NCI-H2227 (cell line): ENCODE results near the gene OTUD5.
A peak's percentile ranks its signal among the peaks of the same experiment; 100 is the strongest.

Experiments used
- DNase-seq: peaks from one replicate; lab custom pipeline; 2025; ENCODE audit not compliant: unreplicated experiment; lab: John Stamatoyannopoulos, UW

The OTUD5 gene

DNA sequence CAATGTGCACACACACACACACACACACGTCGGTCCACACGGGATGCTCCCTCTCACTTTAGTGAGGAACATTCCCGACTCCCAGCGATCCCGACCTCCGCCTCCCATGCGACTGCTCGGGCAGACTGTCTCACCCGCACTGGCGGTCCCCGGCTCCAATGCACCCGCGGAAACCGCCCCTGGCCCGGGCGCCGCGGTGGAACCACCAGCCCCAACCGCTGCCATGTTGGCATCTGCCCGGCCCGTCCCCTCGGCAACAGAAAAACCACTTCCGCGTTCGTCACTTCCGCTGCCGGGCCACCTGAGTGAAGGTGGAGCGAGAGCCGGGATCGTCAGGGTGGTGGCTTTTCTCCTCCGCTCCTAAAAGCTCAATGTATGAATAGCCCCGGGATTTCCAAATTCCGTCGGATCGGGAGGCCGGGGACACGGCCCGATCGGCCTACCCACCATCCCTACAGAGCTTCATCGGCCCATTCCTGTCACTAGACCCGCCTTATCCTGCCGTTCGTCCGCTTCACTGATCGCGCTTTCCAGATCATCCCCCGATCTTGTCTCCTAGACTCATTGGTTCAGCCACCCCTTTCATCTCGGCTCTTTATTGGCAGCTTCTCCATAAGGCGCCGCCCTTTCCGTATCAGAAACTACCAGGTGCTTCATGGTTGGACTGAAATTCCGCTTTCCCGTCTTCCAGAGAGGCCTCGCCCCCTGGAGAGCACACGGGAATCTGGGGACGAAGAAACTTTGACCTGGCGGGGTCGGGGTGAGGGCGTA, 45.8 kb downstream of the OTUD5 start, which contains the start of gene SLC35A2:
SLC35A2 (minus strand) TSS at position 235 of the 771 bp plus-strand sequence; CDS start at position 225, 10 bp downstream.
- peak; percentile 94 for DNase-seq

GRCh38 chrX:48910926-48911411, 46.4 kb downstream of the OTUD5 start:
- DNase-seq: peak; percentile 80

GRCh38 chrX:48909703-48910294, 47.6 kb downstream of the OTUD5 start:
- no peak for DNase-seq

DNA sequence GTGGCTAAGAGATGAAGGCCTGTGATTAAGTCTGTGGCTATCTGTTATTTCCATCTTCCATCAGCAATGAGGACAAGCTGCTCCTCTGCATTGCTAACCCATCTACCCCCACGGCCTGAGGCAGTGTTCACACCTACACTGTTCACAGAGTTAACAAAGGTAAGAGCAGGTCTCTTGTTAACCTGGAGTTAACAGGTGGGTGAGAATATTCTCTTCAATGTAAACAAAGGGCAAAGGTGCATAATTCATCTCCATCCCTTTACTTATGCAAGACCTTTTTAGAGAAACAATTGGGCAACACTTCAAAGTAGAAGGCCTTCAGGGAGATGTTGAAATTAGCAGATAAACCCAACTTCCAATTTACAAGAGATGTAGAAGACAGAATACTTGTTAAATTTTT, 48.8 kb downstream of the OTUD5 start:
- DNase-seq: no peak

DNA sequence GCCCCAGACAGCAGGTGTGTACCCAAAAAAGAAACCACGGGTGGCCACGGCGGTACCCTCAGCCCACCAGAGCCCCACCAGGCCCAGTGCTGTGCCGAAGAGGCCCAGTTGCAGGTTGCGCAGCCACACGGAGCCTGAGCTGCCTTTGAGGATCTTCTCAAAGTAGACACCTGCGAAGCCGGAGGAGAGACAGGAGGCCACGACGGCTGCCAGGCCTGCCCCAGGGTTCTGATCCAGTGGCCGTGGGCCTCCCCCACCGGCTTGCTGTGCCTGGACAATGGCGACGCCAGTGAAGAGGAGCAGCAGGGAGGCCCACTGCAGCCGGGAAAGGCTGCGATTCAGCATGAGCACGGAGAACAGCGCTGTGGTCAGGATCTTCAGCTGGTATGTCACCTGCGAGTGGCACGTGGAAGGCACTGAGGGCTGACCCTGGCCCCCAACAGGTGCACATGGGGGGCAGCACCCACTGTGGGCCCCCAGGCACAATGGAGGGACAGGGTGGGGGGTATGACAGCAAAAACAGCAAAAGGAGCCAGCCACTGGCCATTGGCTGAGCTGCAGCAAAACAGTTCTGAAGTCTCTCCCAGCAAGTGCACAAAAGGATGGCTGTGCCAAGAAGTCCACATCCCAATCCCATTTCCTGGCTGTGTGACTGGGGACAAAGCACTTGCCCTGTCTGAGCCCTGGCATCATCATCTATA, 52.2 kb downstream of the OTUD5 start:
- no peak for DNase-seq

GRCh38 chrX:48904626-48905025, 52.8 kb downstream of the OTUD5 start:
- DNase-seq: no peak

DNA sequence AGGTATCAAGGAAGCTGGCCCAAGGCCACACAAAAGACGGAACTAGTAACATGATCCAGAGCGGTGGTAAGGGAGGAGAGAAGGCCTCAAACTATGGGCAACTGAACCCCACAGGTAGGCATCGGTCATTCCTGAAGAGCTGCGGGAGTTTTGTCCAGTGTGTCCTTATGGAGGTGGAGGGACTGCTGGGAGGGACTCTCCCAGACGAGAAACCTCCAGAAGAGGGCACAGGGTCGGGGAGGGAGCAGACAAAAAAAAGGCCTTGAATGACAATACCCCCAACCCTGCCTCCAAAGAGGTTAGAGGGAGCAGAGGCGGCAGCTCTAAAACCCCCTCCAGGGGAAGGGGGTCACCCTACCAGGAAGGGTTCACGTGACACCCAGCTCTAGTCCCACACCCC, 53.2 kb downstream of the OTUD5 start:
- no peak for DNase-seq

GRCh38 chrX:48903290-48903689, 54.1 kb downstream of the OTUD5 start:
- no peak for DNase-seq

- DNase-seq: no peak
These were observed 54.6 kb downstream of the OTUD5 start for GRCh38 chrX:48902776-48903175.

- DNase-seq: no peak
These were observed 55.3 kb downstream of the OTUD5 start for GRCh38 chrX:48902135-48902534.

- no peak for DNase-seq
These were observed 56.3 kb downstream of the OTUD5 start for GRCh38 chrX:48901069-48901468.

- no peak for DNase-seq
These were observed 58.4 kb downstream of the OTUD5 start for GRCh38 chrX:48899078-48899410.

GRCh38 chrX:48897625-48898306, 59.6 kb downstream of the OTUD5 start, which contains the start of the genes PQBP1 and TIMM17B:
TSS of gene PQBP1 (plus strand) at chrX:48897930. CDS start at chrX:48898510, 580 bp downstream.
TSS of gene TIMM17B (minus strand) at chrX:48897768. CDS start at chrX:48897749, 19 bp downstream.
- peak; percentile 99 for DNase-seq

- peak; percentile 94 for DNase-seq
These were observed 60.2 kb downstream of the OTUD5 start for GRCh38 chrX:48897157-48897624.

GRCh38 chrX:48896611-48897011, 60.8 kb downstream of the OTUD5 start:
- peak; percentile 32 for DNase-seq

DNA sequence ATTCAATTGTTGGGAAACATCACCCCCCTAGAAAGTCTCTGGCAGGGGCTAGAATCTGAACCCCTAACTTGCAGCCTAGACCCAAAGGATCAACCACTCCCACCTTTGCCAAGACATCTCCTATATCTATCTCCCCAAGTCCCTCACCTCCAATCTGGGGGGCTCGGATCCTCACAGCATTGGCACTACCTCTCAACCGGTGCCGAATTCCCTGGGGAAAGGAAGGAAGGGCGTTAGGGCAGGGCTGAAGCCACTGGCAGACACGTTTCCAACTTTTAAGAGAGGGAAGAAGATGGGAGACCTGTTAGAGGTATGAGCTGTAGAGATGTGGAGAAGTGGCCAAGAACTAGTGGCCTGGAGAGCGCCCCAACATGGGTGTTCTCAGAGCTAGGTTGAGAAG, 62.5 kb downstream of the OTUD5 start:
- DNase-seq: no peak

- no peak for DNase-seq
These were observed 63.7 kb downstream of the OTUD5 start for GRCh38 chrX:48893556-48894348.

DNA sequence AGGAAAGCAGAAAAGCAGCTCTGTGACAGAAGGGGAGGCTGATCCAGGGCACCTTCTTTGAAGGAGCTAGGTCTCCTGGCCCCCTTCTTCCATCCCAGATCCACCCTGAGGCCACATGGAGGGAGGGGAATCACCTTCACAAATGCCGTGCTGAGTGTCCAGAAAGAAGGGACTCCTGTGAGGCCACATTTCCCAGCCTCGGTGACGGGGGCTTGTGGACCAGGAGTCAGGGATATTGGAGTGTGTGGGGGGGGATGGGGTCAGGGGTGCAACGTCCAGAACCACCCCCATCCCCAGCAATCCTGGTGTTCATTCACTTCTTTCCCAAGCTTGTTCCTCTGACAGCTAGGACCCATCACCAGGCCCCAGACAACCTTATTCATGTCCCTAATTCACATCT, 64.5 kb downstream of the OTUD5 start:
- DNase-seq: no peak

- DNase-seq: peak; percentile 96
These were observed 65.8 kb downstream of the OTUD5 start for GRCh38 chrX:48891402-48892288.
